Osteocyte (in vitro differentiated cells): Measurements from ENCODE around the gene CLEC10A. TPM values are rescaled to one million over a fixed set of nuclear protein-coding genes. Genes with fewer than 3 reads are reported as not detected.
"Not testable (repeated sequence)": the region's sequence is repeated elsewhere in the genome, so short reads cannot be mapped to it uniquely, and the experiment has no call there.

Experiments
- DNase-seq: peaks from one replicate; pipeline ENCODE4 v3.0.0; 2021; ENCODE audit warnings: mixed read lengths; ENCODE audit not compliant: unreplicated experiment; ENCODE audit errors: extremely low spot score
- H3K27ac Mint-ChIP-seq: one replicate; pipeline ENCODE4 v1.8.0; 2021; ENCODE audit warnings: mild to moderate bottlenecking, mixed read lengths; ENCODE audit not compliant: unreplicated experiment
- H3K27me3 Mint-ChIP-seq: one replicate; pipeline ENCODE4 v1.8.0; 2021; ENCODE audit warnings: mixed read lengths; ENCODE audit not compliant: unreplicated experiment
- H3K36me3 Mint-ChIP-seq: one replicate; pipeline ENCODE4 v1.8.0; 2021; ENCODE audit warnings: mixed read lengths; ENCODE audit not compliant: unreplicated experiment
- H3K4me1 Mint-ChIP-seq: one replicate; pipeline ENCODE4 v1.8.0; 2021; ENCODE audit warnings: mixed read lengths; ENCODE audit not compliant: unreplicated experiment
- H3K4me3 Mint-ChIP-seq: one replicate; pipeline ENCODE4 v1.8.0; 2021; ENCODE audit warnings: mild to moderate bottlenecking, moderate library complexity, mixed read lengths; ENCODE audit not compliant: unreplicated experiment
- H3K9me3 Mint-ChIP-seq: one replicate; pipeline ENCODE4 v1.8.0; 2021; ENCODE audit warnings: mixed read lengths; ENCODE audit not compliant: unreplicated experiment
- total RNA-seq: library from RNA; stranded (reverse); gene quantifications from 2 replicates; pipeline ENCODE4 v1.2.1, GENCODE V29; 2021
- TF ChIP-seq, protein P1 (sequence below): fragments of 200-600 bp; sonication (generic); IDR thresholded peaks from 2 replicates; pipeline ENCODE4 v1.5.0; 2021; ENCODE audit warnings: antibody characterized with exemption, mild to moderate bottlenecking, moderate library complexity

The CLEC10A gene
- total RNA-seq, 1 donor from 2014 or later: not detected

DNA sequence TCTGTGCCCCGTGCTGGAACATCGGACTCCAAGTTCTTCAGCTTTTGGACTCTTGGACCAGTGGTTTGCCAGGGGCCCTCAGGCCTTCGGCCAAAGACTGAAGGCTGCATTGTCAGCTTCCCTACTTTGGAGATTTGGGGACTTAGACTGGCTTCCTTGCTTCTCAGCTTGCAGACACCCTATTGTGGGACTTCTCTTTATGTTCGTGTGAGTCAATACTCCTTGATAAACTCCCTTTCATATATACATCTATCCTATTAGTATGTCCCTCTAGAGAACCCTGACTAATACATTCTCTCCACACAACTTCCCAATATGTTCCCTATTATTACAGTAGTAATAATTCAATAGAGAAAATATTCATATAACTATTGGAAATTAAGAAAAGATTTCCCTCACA is 43.8 kb upstream of the CLEC10A start:
- peaks cover 14% of the 10 kb centered on the region for H3K27me3 Mint-ChIP-seq
- peaks cover 25% of the 10 kb centered on the region for H3K4me1 Mint-ChIP-seq
- H3K36me3 Mint-ChIP-seq: no peaks in the 10 kb centered on the region
- H3K4me3 Mint-ChIP-seq: no peak overlapping the region
- TF ChIP-seq, protein P1, sequence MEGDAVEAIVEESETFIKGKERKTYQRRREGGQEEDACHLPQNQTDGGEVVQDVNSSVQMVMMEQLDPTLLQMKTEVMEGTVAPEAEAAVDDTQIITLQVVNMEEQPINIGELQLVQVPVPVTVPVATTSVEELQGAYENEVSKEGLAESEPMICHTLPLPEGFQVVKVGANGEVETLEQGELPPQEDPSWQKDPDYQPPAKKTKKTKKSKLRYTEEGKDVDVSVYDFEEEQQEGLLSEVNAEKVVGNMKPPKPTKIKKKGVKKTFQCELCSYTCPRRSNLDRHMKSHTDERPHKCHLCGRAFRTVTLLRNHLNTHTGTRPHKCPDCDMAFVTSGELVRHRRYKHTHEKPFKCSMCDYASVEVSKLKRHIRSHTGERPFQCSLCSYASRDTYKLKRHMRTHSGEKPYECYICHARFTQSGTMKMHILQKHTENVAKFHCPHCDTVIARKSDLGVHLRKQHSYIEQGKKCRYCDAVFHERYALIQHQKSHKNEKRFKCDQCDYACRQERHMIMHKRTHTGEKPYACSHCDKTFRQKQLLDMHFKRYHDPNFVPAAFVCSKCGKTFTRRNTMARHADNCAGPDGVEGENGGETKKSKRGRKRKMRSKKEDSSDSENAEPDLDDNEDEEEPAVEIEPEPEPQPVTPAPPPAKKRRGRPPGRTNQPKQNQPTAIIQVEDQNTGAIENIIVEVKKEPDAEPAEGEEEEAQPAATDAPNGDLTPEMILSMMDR: no peak
- DNase-seq: no peak
- no peaks in the 10 kb centered on the region for H3K9me3 Mint-ChIP-seq
- H3K27ac Mint-ChIP-seq: no peak overlapping the region

- Mint-ChIP-seq H3K4me3 (no peak overlapping the region), H3K4me1 (peaks cover 22% of the 10 kb centered on the region), H3K9me3 (no peaks in the 10 kb centered on the region), H3K27ac (peak overlapping the region; percentile 61), H3K36me3 (no peaks in the 10 kb centered on the region), H3K27me3 (peaks cover 16% of the 10 kb centered on the region)
- TF ChIP-seq, protein P1: no peak
- no peak for DNase-seq
Measured at GRCh38 chr17:7122381-7122780, 42.3 kb upstream of the CLEC10A start.

GRCh38 chr17:7120635-7121034 is 40.6 kb upstream of the CLEC10A start:
- Mint-ChIP-seq H3K27ac (peak overlapping the region; percentile 54), H3K4me1 (peaks cover 22% of the 10 kb centered on the region), H3K27me3 (peaks cover 23% of the 10 kb centered on the region)
- DNase-seq, H3K9me3 Mint-ChIP-seq, H3K4me3 Mint-ChIP-seq, H3K36me3 Mint-ChIP-seq: not testable (repeated sequence)

DNA sequence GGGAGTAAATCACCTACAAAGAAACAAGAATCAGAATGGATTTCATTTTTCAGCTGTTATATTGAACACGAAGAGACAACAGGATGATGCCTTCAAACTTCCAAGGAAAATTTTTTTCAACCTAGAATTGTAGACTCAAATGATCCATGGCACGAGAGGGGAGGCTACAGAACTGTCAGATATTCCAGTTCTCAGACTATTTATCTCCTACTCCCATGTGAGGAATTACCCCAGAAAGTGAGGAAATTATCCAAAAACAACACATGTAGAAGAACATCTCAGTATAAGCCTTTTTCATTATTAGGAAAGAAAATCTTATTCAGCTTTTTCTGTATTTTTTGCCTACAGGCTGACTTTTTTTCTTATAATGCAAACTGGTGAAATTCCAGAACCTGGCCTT is 40.1 kb upstream of the CLEC10A start:
- Mint-ChIP-seq H3K36me3 (no peaks in the 10 kb centered on the region), H3K27me3 (peaks cover 25% of the 10 kb centered on the region), H3K9me3 (no peaks in the 10 kb centered on the region), H3K4me1 (peaks cover 22% of the 10 kb centered on the region), H3K27ac (peak overlapping the region; percentile 54), H3K4me3 (no peak overlapping the region)
- no peak for DNase-seq
- TF ChIP-seq, protein P1: no peak

DNA sequence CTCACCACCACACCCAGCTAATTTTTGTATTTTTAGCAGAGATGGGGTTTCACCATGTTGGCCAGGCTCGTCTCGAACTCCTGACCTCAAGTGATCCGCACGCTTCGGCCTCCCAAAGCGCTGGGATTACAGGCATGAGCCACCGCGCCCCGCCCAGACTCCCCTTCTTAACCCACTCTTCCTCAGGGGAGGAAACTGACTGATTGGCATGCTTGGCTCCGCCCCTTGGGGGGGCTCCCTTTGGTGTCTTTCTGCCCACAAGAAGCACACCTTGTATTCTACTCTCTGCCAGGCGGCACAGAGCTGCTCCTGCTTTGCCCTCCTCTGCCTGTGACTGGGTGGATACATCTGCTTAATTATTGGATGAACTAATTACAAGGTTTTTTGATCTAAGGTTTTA is 39.3 kb upstream of the CLEC10A start:
- Mint-ChIP-seq H3K4me1 (peaks cover 22% of the 10 kb centered on the region), H3K27ac (no peak overlapping the region), H3K27me3 (peaks cover 25% of the 10 kb centered on the region), H3K36me3 (no peaks in the 10 kb centered on the region), H3K4me3 (no peak overlapping the region), H3K9me3 (no peaks in the 10 kb centered on the region)
- TF ChIP-seq, protein P1: no peak
- no peak for DNase-seq
